OCI-LY1 (cell line): ENCODE measurements around the gene MAMDC2.

Experiments used
- CTCF ChIP-seq: fragments of 200-600 bp; sonication (generic), shearing (Covaris generic); IDR thresholded peaks from 2 replicates; pipeline ENCODE4 v1.5.1; 2017; ENCODE audit warnings: mild to moderate bottlenecking, antibody characterized with exemption, low read length, moderate library complexity, mixed read lengths
- EZH2 ChIP-seq: fragments of 200-600 bp; sonication (generic), shearing (Covaris generic); IDR thresholded peaks from 2 replicates; pipeline ENCODE4 v1.8.0; 2017; ENCODE audit warnings: borderline replicate concordance, mixed run types, mild to moderate bottlenecking, antibody characterized with exemption, low read length, moderate library complexity, mixed read lengths

GRCh38 chr9:70060148-70060882 is 16.7 kb downstream of the MAMDC2 start:
- TF ChIP-seq EZH2: no peak
- no peak for TF ChIP-seq CTCF
